ENCODE data around the gene ANKRD35. TPM values are rescaled to one million over a fixed set of nuclear protein-coding genes. Genes with fewer than 3 reads are reported as not detected.

ANKRD35 gene
- total and polyA plus RNA-seq, 9 of the 15 experiments (the other 6 are each of a cell fraction or from before 2014, with no cell fraction given) = 0.07 to 0.14 (median 0.07) TPM; not detected in 5

GRCh38 chr1:145859491-145860023 lies 26.1 kb downstream of the ANKRD35 start (continued):
- TF ChIP-seq KDM5B (IDR thresholded peaks at IDR 0.05; ENCODE audit: insufficient replicate concordance, low read depth, low read length) (peak; percentile 80), SMAD1 (IDR thresholded peaks at IDR 0.05; ENCODE audit: low read depth, low read length, partially characterized antibody) (no peak), ILF3 (IDR thresholded peaks at IDR 0.05; ENCODE audit: borderline replicate concordance) (peak; percentile 75; the same call in 1 of the 2 replicates), GTF2E2 (tag; IDR thresholded peaks at IDR 0.05) (peak; percentile 33; the same call in 1 of the 2 replicates), REST (IDR thresholded peaks at IDR 0.05; ENCODE audit: borderline replicate concordance) (0 out of 2 replicates have a peak, but pooled peaks have one; percentile 13), REST (CRISPR knock-in tag; IDR thresholded peaks at IDR 0.05; ENCODE audit: low read depth) (0 out of 2 replicates have a peak, but pooled peaks have one; percentile 16), ZSCAN32 (CRISPR knock-in tag; IDR thresholded peaks at IDR 0.05) (no peak), FOXP1 (CRISPR knock-in tag; IDR thresholded peaks at IDR 0.05) (0 out of 2 replicates have a peak, but pooled peaks have one; percentile 50), HDAC2 (IDR thresholded peaks at IDR 0.05) (0 out of 2 replicates have a peak, but pooled peaks have one; percentile 25), MTA3 (IDR thresholded peaks at IDR 0.05; ENCODE audit: borderline replicate concordance) (0 out of 2 replicates have a peak, but pooled peaks have one; percentile 35), ATF6 (CRISPR knock-in tag; IDR thresholded peaks at IDR 0.05) (no peak), MYC (IDR thresholded peaks at IDR 0.05; ENCODE audit: low read depth, low read length) (peak; percentile 40; the same call in 1 of the 2 replicates), MYC (CRISPR knock-in tag; IDR thresholded peaks at IDR 0.05; ENCODE audit: borderline replicate concordance, low read depth) (no peak), NFRKB (IDR thresholded peaks at IDR 0.05; ENCODE audit: low read depth) (0 out of 2 replicates have a peak, but pooled peaks have one; percentile 19), NCOA6 (IDR thresholded peaks at IDR 0.05) (no peak), CTCF (IDR thresholded peaks at IDR 0.05 in 2 of 3, conservative IDR thresholded peaks at IDR 0.05 in 1 of 3; ENCODE audit: insufficient read depth in 2 of 3, low read depth in 1 of 3, low read length in 3 of 3) (peak in 1 of 3 experiments; percentile 9; a peak in 1 of 6 replicates), ZNF165 (CRISPR knock-in tag; IDR thresholded peaks at IDR 0.05; ENCODE audit: borderline replicate concordance) (no peak)
